ENCODE results near the gene NR1D2. TPM values are rescaled to one million over a fixed set of nuclear protein-coding genes. Genes with fewer than 3 reads are reported as not detected.

The NR1D2 gene
- total RNA-seq, 4 donors from 2014 or later = 28.2 to 48.7 (median 40.5) TPM

DNA sequence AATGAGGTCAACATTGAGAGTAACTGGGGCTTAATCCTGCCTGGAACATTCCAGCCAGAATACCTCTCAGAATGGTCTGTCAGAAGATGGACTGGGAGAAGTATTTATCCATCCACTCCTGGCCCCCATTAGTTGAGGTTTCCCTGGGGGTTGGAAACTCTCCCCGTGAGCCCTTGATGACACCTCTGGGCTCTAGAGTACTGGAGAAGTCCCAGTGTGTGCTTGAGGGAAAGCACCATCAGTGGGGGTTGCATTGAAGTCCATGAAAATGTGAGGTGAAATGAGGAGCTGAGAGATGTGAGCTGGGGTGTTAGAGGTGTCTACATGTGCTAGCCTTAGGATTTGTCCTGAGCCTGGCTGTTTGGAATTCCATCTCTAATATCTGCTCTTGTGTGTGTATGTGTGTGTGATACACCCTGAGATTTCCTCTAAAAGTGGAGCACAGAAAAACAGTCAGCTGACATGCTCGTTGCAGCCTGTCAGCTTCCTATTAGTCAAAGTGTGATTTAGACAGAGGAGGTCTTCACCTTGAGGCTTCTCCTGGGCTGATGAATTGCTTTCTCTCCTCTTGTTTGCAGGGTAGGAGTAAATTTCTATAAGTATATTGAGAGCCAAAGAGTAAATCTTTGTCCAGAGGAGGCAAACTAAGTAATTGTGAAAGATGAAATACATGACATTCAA is 67.6 kb downstream of the NR1D2 start:
- TF ChIP-seq, protein P1, sequence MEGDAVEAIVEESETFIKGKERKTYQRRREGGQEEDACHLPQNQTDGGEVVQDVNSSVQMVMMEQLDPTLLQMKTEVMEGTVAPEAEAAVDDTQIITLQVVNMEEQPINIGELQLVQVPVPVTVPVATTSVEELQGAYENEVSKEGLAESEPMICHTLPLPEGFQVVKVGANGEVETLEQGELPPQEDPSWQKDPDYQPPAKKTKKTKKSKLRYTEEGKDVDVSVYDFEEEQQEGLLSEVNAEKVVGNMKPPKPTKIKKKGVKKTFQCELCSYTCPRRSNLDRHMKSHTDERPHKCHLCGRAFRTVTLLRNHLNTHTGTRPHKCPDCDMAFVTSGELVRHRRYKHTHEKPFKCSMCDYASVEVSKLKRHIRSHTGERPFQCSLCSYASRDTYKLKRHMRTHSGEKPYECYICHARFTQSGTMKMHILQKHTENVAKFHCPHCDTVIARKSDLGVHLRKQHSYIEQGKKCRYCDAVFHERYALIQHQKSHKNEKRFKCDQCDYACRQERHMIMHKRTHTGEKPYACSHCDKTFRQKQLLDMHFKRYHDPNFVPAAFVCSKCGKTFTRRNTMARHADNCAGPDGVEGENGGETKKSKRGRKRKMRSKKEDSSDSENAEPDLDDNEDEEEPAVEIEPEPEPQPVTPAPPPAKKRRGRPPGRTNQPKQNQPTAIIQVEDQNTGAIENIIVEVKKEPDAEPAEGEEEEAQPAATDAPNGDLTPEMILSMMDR (IDR thresholded peaks at IDR 0.05; ENCODE audit: low read depth) = no peak

DNA sequence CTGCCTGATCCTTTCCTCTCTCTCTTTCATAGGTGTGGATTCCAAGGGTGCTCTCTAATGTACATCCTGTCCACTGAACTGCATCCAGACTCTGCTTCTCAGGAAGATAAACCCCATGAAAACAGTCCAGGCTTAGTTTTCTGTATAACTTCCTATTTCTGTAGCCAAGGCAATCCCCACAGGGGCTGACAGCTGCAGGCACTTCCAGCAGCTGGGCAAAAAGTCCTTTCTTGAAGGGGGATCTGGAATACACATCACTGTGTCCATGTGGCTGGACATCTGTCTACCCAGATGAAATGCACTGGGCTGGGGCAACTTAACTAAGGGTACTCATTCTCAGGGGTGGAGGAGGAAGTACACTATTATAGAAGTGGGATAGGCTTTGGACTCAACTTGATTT is 72.2 kb downstream of the NR1D2 start:
- TF ChIP-seq, protein P1 (IDR thresholded peaks at IDR 0.05; ENCODE audit: low read depth) = no peak

DNA sequence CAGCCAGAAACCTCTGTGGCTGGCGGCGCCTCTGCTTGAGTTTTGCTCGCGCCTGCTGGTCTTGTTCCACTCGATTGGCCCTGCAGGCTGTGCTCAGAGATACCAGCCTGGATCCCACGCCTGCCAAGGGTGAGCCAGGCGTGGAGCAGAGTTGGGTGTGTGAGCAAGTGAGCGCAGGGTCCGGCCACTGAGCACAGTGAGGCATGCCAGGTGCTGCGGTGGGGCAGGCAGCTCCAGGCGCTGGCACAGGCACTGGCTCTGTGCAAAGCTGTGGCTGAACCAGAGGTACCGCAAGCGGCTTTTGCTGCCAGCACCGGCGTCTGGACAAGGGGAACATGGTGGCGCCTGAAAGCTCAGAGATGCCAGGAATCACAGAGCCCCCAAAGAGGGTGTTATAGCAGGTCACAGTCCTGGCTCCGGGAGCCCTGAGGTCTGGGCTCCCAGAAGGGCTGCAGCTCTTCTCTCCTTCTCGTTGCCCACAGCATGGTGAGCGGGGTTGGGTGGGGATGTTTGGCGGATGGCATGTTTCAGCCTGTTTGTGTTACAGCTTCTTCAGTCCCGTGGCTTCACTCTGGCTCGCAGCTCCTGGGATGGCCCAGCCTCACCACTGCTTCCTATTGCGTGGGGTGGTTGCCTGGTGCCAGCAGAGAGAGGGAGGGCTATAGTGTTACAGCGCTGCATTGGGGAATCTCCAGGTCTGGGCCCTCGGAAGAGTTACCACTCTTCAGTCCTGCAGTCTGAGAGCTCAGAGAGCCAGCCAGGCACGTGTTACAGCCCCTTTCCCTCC is 73.9 kb downstream of the NR1D2 start:
- TF ChIP-seq, protein P1 (IDR thresholded peaks at IDR 0.05; ENCODE audit: low read depth) = no peak

DNA sequence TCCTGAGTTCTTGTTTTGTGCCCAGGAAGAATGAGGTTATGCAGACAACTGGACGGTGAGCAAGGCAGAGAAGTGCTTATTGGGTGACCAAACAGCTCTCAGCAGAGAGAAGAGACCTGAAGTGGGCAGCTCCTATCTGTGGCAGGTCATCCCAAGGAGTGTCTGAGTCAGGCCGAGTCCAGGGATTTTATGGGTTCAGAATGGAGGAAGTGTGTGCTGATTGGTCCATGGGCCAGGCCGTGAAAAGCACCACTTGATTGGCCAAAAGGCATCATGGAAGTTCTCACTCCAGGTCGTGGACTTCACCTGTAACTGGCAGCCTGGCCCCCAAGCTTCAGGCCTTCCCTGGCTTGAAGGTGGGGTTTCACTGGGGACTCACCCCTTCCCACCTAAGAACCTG is 74.5 kb downstream of the NR1D2 start:
- TF ChIP-seq, protein P1 (IDR thresholded peaks at IDR 0.05; ENCODE audit: low read depth) = no peak

DNA sequence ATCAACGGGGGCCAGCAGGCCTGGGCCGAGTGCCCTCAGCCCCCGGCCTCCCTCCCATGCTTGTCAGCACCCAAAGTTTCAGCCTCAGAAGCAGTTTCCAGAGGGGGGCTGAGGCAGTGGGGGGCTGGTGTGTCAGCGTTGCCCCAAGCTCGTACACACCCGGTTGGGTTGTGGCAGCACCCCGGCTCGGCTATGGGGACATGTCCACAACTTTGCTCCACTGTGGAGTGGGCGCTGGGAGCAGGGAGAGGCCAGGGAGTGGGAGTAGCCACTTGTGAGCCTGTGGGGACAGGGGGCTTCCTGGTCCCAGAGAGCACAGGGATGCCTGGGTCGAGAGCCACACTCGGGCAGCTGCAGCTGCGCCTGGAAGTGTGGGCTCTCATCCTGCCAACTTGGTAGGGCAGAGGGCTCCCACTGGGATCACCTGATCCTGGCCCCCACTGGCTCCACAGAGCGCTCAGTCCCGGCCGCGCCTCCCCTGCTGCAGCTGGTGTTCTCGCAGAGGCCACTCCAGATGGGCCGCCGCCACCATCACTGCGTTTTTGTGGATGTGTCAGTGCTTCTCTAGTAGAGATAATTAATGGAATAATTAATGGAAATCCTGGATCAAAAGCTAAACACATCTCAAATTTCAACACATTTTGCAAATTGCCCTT is 75.1 kb downstream of the NR1D2 start:
- TF ChIP-seq, protein P1 (IDR thresholded peaks at IDR 0.05; ENCODE audit: low read depth) = no peak

DNA sequence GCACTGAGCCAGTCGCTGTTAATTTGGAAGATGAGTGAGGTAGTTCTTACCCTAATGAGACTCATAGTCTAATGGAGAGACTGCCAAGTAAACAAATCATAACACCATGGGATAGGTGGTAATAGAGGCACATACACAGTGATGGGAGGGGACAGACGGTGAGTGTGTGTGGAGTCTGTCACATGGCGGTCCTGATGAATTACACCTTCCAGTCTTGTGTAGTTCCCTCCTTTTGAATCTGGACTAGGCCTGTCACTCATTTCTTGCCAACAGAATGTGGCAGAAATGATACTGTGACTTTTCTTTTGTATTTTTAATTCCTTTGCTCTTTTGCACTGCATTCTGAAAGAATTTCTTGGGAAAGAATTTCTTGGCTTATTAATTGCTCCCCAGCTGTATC is 78.1 kb downstream of the NR1D2 start:
- TF ChIP-seq, protein P1 (IDR thresholded peaks at IDR 0.05; ENCODE audit: low read depth) = no peak

DNA sequence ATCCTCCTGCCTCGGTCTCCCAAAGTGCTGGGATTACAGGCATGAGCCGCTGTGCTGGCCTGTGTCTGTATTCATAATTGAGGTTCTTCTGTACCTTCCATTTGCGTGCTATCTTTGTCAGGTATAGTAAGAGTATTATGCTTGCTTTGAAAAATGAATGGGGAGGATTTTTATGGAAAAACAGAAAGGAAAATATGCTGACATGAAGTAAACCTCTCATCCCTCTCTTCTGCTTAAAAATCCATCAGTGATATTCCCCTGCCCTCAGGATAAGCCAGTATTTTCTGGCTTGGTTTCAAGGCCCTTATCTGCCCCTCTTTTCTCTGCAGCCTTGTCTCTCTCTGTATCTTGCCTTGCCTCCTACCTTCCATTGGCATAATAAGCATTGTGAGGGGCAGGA is 80.7 kb downstream of the NR1D2 start:
- TF ChIP-seq, protein P1 (IDR thresholded peaks at IDR 0.05; ENCODE audit: low read depth) = no peak

Data from subcutaneous adipose tissue (tissue), 4 donors.